ENCODE measurements around the gene RANGRF.

RANGRF gene

GRCh38 chr17:8337802-8338752, 49.6 kb downstream of the RANGRF start:
- no peaks in the 10 kb centered on the region for H3K9me3 ChIP-seq (ENCODE audit: control insufficient read depth, insufficient read depth, low read length)
- H3K27me3 ChIP-seq (ENCODE audit: control insufficient read depth, low read length): peaks cover 7% of the 10 kb centered on the region; the same call in 1 of the 2 replicates
- H3K36me3 ChIP-seq (ENCODE audit: control insufficient read depth, low read length): no peaks in the 10 kb centered on the region
- no peaks in the 10 kb centered on the region for H3K9me2 ChIP-seq (replicated peaks; ENCODE audit: control insufficient read depth, low read length)
- no peaks in the 10 kb centered on the region for H3F3A ChIP-seq (ENCODE audit: control insufficient read depth, insufficient read depth)
- H3K4me2 ChIP-seq (ENCODE audit: low read length): no peak overlapping the region
- no peaks in the 10 kb centered on the region for H4K20me1 ChIP-seq (ENCODE audit: control insufficient read depth, insufficient read depth, low read depth, low read length)
- H3K79me2 ChIP-seq (ENCODE audit: control insufficient read depth, low read length): no peaks in the 10 kb centered on the region
- H3K27ac ChIP-seq (ENCODE audit: low read depth, low read length): no peak overlapping the region
- H3K4me3 ChIP-seq (ENCODE audit: low read length): no peak overlapping the region
- no peak for TF ChIP-seq CTCF (IDR thresholded peaks at IDR 0.05; ENCODE audit: low read depth, low read length, poor library complexity, severe bottlenecking)
- TF ChIP-seq EZH2phosphoT487 (IDR thresholded peaks at IDR 0.05; ENCODE audit: borderline replicate concordance, low read length): no peak
- no peaks in the 10 kb centered on the region for H3K4me1 ChIP-seq (ENCODE audit: control insufficient read depth, low read length)

- Histone ChIP-seq H3K4me1 (ENCODE audit: control insufficient read depth, low read length) (no peaks in the 10 kb centered on the region), H3F3A (ENCODE audit: control insufficient read depth, insufficient read depth) (no peaks in the 10 kb centered on the region), H3K27me3 (ENCODE audit: control insufficient read depth, low read length) (peaks cover 7% of the 10 kb centered on the region; the same call in 1 of the 2 replicates), H4K20me1 (ENCODE audit: control insufficient read depth, insufficient read depth, low read depth, low read length) (no peaks in the 10 kb centered on the region), H3K9me3 (ENCODE audit: control insufficient read depth, insufficient read depth, low read length) (no peaks in the 10 kb centered on the region), H3K9me2 (replicated peaks; ENCODE audit: control insufficient read depth, low read length) (no peaks in the 10 kb centered on the region), H3K4me2 (ENCODE audit: low read length) (no peak overlapping the region), H3K4me3 (ENCODE audit: low read length) (no peak overlapping the region), H3K36me3 (ENCODE audit: control insufficient read depth, low read length) (no peaks in the 10 kb centered on the region), H3K79me2 (ENCODE audit: control insufficient read depth, low read length) (no peaks in the 10 kb centered on the region), H3K27ac (ENCODE audit: low read depth, low read length) (no peak overlapping the region)
- TF ChIP-seq CTCF (IDR thresholded peaks at IDR 0.05; ENCODE audit: low read depth, low read length, poor library complexity, severe bottlenecking): no peak
- no peak for TF ChIP-seq EZH2phosphoT487 (IDR thresholded peaks at IDR 0.05; ENCODE audit: borderline replicate concordance, low read length)
These were observed 50.3 kb downstream of the RANGRF start for GRCh38 chr17:8338753-8339140.

GRCh38 chr17:8339540-8339939, 51.1 kb downstream of the RANGRF start, which contains the start of gene ODF4:
TSS of gene ODF4 (plus strand) at chr17:8339840. CDS start at chr17:8340052, 212 bp downstream.
- no peak within 1 kb of the TSS for H3K27ac ChIP-seq (ENCODE audit: low read depth, low read length)

More at GRCh38 chr17:8339540-8339939, 51.1 kb downstream of the RANGRF start, which contains the start of gene ODF4:
- H3K9me2 ChIP-seq (replicated peaks; ENCODE audit: control insufficient read depth, low read length): no peaks in the 10 kb centered on the region
- H3K27me3 ChIP-seq (ENCODE audit: control insufficient read depth, low read length): peaks cover 7% of the 10 kb centered on the region; the same call in 1 of the 2 replicates
- H3K36me3 ChIP-seq (ENCODE audit: control insufficient read depth, low read length): no peaks in the 10 kb centered on the region
- H3F3A ChIP-seq (ENCODE audit: control insufficient read depth, insufficient read depth): no peaks in the 10 kb centered on the region
- H3K4me3 ChIP-seq (ENCODE audit: low read length): no peak within 1 kb of the TSS
- TF ChIP-seq CTCF (IDR thresholded peaks at IDR 0.05; ENCODE audit: low read depth, low read length, poor library complexity, severe bottlenecking) (no peak), EZH2phosphoT487 (IDR thresholded peaks at IDR 0.05; ENCODE audit: borderline replicate concordance, low read length) (no peak)
- H3K79me2 ChIP-seq (ENCODE audit: control insufficient read depth, low read length): no peaks in the 10 kb centered on the region
- H3K4me2 ChIP-seq (ENCODE audit: low read length): no peak within 1 kb of the TSS
- no peaks in the 10 kb centered on the region for H3K4me1 ChIP-seq (ENCODE audit: control insufficient read depth, low read length)
- H3K9me3 ChIP-seq (ENCODE audit: control insufficient read depth, insufficient read depth, low read length): no peaks in the 10 kb centered on the region
- no peaks in the 10 kb centered on the region for H4K20me1 ChIP-seq (ENCODE audit: control insufficient read depth, insufficient read depth, low read depth, low read length)
